K562 (cell line): ENCODE measurements around the gene ENSA. TPM values are rescaled to one million over a fixed set of nuclear protein-coding genes. Genes with fewer than 3 reads are reported as not detected.
A peak's percentile ranks its signal among the peaks of the same experiment; 100 is the strongest.

Experiments used
- CCAR2 ChIP-seq: fragments of 200-400 bp; formaldehyde crosslinking; IDR thresholded peaks from 2 replicates; pipeline ENCODE4 v1.6.1; 2017; ENCODE audit warnings: mild to moderate bottlenecking, low read depth, low read length
- CUX1 ChIP-seq: fragments of 200-800 bp; sonication (Bioruptor generic); IDR thresholded peaks from 2 replicates; pipeline ENCODE4 v1.6.1; 2016; ENCODE audit warnings: missing genetic modification characterization, missing compliant biosample characterization
- FOXO4 ChIP-seq: fragments of 450-650 bp; formaldehyde crosslinking; IDR thresholded peaks from 2 replicates; pipeline ENCODE4 v1.4.0; 2020; ENCODE audit warnings: mild to moderate bottlenecking, moderate library complexity
- GTF2F1 ChIP-seq: IDR thresholded peaks from 2 replicates; pipeline ENCODE4 v1.6.1; 2011; ENCODE audit warnings: low read depth, low read length, improper control_type of control experiment
- JUN ChIP-seq, 2 experiments: sonication (generic) in 1 of 2; formaldehyde crosslinking in 1 of 2; IDR thresholded peaks; 2 replicates each; pipeline versions ENCODE4 v1.6.1 to v1.8.0; 2012 to 2022; ENCODE audit warnings: borderline replicate concordance in 2 of 2, mild to moderate bottlenecking in 2 of 2, improper control_type of control experiment in 1 of 2, low read depth in 1 of 2, low read length in 1 of 2, missing genetic modification reagents in 1 of 2
- LARP7 ChIP-seq: fragments of 450-650 bp; IDR thresholded peaks from 2 replicates; pipeline ENCODE4 v1.6.1; 2016
- MBD2 ChIP-seq: sonication (generic); IDR thresholded peaks from 2 replicates; pipeline ENCODE4 v1.6.1; 2016; ENCODE audit warnings: low read depth, borderline replicate concordance
- NELFE ChIP-seq: IDR thresholded peaks from 2 replicates; pipeline ENCODE4 v1.6.1; 2011; ENCODE audit warnings: mild to moderate bottlenecking; ENCODE audit not compliant: insufficient read depth, insufficient read length
- PHB ChIP-seq: fragments of 250-450 bp; sonication (Bioruptor Pico); IDR thresholded peaks from 2 replicates; pipeline ENCODE4 v1.5.0; 2021
- SMAD1 ChIP-seq: fragments of 150-350 bp; IDR thresholded peaks from 2 replicates; pipeline ENCODE4 v1.6.1; 2014; ENCODE audit warnings: low read length, low read depth; ENCODE audit not compliant: partially characterized antibody
- SMAD2 ChIP-seq: fragments of 150-350 bp; IDR thresholded peaks from 2 replicates; pipeline ENCODE4 v1.6.1; 2014; ENCODE audit warnings: low read depth, mild to moderate bottlenecking, low read length
- TOE1 ChIP-seq, 2 experiments: fragments of 450-650 bp in 1 of 2; sonication (generic) in 1 of 2; formaldehyde crosslinking in 1 of 2; IDR thresholded peaks; 2 replicates each; pipeline versions ENCODE4 v1.7.1 to v1.8.0; 2016 to 2022; ENCODE audit warnings: borderline replicate concordance in 2 of 2, mild to moderate bottlenecking in 2 of 2, antibody characterized with exemption in 1 of 2, inconsistent platforms in 1 of 2, low read depth in 1 of 2, missing genetic modification reagents in 1 of 2, moderate library complexity in 1 of 2
- USF1 ChIP-seq: sonication (generic); formaldehyde crosslinking; IDR thresholded peaks from 2 replicates; pipeline ENCODE4 v1.9.0; 2022; ENCODE audit warnings: mild to moderate bottlenecking, missing genetic modification reagents
- XRCC5 ChIP-seq: fragments of 200-400 bp; formaldehyde crosslinking; IDR thresholded peaks from 2 replicates; pipeline ENCODE4 v1.6.1; 2017; ENCODE audit warnings: low read depth, mild to moderate bottlenecking, low read length
- ZFP91 ChIP-seq: sonication (generic); formaldehyde crosslinking; IDR thresholded peaks from 2 replicates; pipeline ENCODE4 v1.8.0; 2022; ENCODE audit warnings: mild to moderate bottlenecking, missing genetic modification reagents
- ZNF644 ChIP-seq: fragments of 200-800 bp; sonication (Bioruptor generic); IDR thresholded peaks from 2 replicates; pipeline ENCODE4 v1.6.1; 2016; ENCODE audit warnings: low read depth, missing genetic modification characterization, missing compliant biosample characterization
- ZNF695 ChIP-seq: fragments of 450-650 bp; formaldehyde crosslinking; IDR thresholded peaks from 2 replicates; pipeline ENCODE4 v1.4.0; 2020; ENCODE audit warnings: mild to moderate bottlenecking, moderate library complexity
- ZNF785 ChIP-seq: fragments of 250-450 bp; sonication (Bioruptor Pico); IDR thresholded peaks from 2 replicates; pipeline ENCODE4 v1.4.0; 2020; ENCODE audit warnings: mild to moderate bottlenecking
- polyA plus RNA-seq, 8 experiments: library from polyadenylated mRNA; depleted of rRNA in 4 of 8; stranded (reverse) in 5 of 8; unstranded in 3 of 8; fragments of >200 nt; fragmentation: Nextera tagmentation in 2 of 8; fragmentation: Illumina TruSeq in 1 of 8; extraction: Ambion mirVana in 2 of 8; extraction: Trizol in 1 of 8; gene quantifications; 2 replicates each; pipeline versions ENCODE4 v1.2.1 to v1.2.3, GENCODE V29; 2011 to 2014; ENCODE audit warnings: inconsistent platforms in 1 of 8, missing spikeins in 1 of 8
- total RNA-seq, 7 experiments: library from RNA; depleted of rRNA in 6 of 7; stranded (reverse); fragments of >200 nt in 6 of 7; fragmentation: Illumina TruSeq in 2 of 7; extraction: Trizol in 2 of 7; gene quantifications; 2 replicates each; pipeline versions ENCODE4 v1.2.1 to v1.2.3, GENCODE V29; 2011 to 2021; ENCODE audit warnings: low replicate concordance in 1 of 7

ENSA gene
- total and polyA plus RNA-seq, 9 of the 15 experiments (the other 6 are each of a cell fraction or from before 2014, with no cell fraction given) = 68.1 to 605 (median 188) TPM

- no peak for TF ChIP-seq LARP7
- peak; percentile 90 for TF ChIP-seq MBD2
- TF ChIP-seq FOXO4 (CRISPR knock-in tag) = no peak
- no peak for TF ChIP-seq CCAR2
- 0 out of 2 replicates have a peak, but pooled peaks have one; percentile 43 for TF ChIP-seq PHB (CRISPR knock-in tag)
- TF ChIP-seq ZFP91 = no peak
- TF ChIP-seq TOE1 (IDR thresholded peaks at IDR 0.05; ENCODE audit: borderline replicate concordance) = 0 out of 2 replicates have a peak, but pooled peaks have one; percentile 38
- TF ChIP-seq TOE1 (CRISPR knock-in tag; IDR thresholded peaks at IDR 0.05; ENCODE audit: borderline replicate concordance, low read depth) = no peak
- TF ChIP-seq XRCC5 = peak; percentile 85
- TF ChIP-seq SMAD2 = no peak
- TF ChIP-seq SMAD1 = peak; percentile 97
- TF ChIP-seq ZNF644 = no peak
- no peak for TF ChIP-seq ZNF695 (CRISPR knock-in tag)
- peak; percentile 96 for TF ChIP-seq GTF2F1
- no peak for TF ChIP-seq USF1 (CRISPR knock-in tag)
- TF ChIP-seq CUX1 (CRISPR knock-in tag) = no peak
- TF ChIP-seq JUN (IDR thresholded peaks at IDR 0.05; ENCODE audit: borderline replicate concordance, low read depth, low read length) = no peak
- TF ChIP-seq JUN (CRISPR knock-in tag; IDR thresholded peaks at IDR 0.05; ENCODE audit: borderline replicate concordance) = no peak; the same call in 1 of the 2 replicates
- no peak for TF ChIP-seq NELFE
- no peak for TF ChIP-seq ZNF785 (CRISPR knock-in tag)
These were observed 50.1 kb downstream of the ENSA start, which contains the start of gene MCL1 (continued) for GRCh38 chr1:150579110-150579944.
